AG09319 (cell line): Measurements from ENCODE around the gene NCOA6.

Experiments used
- DNase-seq: peaks from one replicate; pipeline ENCODE4 v3.0.0-alpha.2; 2010; ENCODE audit warnings: low read depth; ENCODE audit errors: extremely low read depth
- TF ChIP-seq, protein P1 (sequence below): IDR thresholded peaks from 2 replicates; pipeline ENCODE4 v1.5.1; 2011; ENCODE audit warnings: low read depth, mild to moderate bottlenecking, inconsistent platforms, low read length, moderate library complexity

The NCOA6 gene

DNA sequence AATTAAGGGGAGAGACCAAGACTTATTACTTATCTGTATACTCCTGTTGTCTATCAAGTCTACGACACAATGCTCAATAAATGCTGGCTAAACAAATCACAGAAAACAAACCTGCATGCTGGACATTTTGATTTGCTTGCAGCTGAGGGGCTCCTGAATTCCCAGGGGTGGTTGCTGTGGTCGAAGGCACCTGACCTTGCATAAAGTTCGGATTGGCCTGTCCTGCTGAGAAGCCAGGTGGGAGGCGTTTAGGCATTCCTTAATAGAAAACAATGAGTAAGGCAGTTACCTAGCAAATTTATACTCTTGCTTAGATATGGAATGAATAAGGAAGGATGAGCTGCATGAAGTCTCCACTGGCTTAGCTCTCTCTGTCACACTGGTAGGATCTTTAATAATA lies 70.8 kb downstream of the NCOA6 start:
- DNase-seq: no peak
- TF ChIP-seq, protein P1, sequence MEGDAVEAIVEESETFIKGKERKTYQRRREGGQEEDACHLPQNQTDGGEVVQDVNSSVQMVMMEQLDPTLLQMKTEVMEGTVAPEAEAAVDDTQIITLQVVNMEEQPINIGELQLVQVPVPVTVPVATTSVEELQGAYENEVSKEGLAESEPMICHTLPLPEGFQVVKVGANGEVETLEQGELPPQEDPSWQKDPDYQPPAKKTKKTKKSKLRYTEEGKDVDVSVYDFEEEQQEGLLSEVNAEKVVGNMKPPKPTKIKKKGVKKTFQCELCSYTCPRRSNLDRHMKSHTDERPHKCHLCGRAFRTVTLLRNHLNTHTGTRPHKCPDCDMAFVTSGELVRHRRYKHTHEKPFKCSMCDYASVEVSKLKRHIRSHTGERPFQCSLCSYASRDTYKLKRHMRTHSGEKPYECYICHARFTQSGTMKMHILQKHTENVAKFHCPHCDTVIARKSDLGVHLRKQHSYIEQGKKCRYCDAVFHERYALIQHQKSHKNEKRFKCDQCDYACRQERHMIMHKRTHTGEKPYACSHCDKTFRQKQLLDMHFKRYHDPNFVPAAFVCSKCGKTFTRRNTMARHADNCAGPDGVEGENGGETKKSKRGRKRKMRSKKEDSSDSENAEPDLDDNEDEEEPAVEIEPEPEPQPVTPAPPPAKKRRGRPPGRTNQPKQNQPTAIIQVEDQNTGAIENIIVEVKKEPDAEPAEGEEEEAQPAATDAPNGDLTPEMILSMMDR: no peak

DNA sequence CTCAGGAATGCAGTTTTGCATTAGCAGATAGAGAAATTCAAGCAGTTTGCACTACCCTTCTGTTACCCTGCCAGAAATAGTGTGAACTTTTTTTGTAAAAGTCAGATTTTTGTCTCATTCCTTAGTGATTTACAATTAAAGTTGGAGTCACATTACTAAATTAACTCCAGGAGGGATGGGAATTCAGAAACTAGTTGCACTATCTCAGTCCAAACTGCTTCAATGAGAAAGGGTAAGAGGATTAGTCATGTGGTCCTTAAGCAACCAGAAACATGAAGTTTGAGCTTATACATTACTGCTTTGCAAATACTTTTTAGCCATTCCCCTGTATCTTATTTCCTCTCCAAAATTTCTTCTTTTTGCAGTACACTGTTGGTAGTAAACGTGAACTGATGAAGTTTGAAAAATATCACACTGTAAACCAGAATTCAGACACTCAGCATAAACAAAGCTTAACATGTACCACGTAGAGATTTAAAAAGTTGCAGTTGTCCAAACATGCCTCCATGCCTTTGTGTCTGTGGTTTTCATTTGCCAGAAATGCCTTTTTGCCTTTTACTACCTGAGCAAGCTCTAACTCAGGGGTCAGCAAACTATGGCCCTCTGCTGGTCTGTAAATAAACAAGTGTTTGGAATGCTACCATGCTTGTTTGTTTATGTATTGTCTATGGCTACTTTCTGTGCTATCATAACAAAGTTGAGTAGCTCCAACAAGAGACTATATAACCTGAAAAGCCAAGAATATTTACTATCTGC lies 71.6 kb downstream of the NCOA6 start:
- peak; percentile 24 for DNase-seq
- TF ChIP-seq, protein P1: no peak

DNA sequence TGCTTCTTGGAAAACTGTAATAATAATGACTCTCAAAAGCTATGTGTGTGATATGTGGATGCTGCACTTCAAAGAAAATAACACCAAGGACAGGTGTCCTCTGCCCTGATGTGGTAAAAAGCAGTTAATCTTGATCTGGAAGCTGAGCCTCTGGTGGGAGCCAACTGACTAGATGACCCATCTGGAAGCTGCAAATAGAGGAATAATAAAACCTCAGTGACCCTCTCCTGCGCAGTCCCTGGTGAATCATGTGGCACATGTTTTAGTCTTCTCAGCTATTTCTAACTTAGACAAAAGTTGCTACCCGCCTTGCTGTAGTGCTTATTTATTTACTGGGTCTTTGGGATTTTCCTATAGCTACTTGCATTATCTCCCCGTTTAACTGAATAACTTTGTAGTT lies 74.0 kb downstream of the NCOA6 start:
- DNase-seq: no peak

DNA sequence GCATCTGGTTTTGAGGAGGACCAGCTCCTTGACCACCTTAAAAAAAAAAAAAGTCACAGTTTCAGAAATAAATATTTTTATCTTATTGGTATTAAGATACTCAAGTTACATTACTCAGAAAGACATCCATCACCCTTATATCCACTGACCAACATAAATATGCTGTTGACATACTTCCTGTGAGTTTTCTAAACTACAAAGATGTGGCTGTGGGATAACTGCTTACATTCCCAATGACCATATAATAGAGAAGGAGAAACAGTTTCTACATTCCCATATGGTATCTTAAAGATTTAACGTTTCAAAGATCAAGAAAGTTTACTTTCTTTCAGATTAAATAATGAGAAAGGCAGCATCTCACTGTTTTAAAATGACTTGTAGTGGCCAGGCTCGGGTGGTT lies 75.0 kb downstream of the NCOA6 start:
- TF ChIP-seq, protein P1: no peak
- DNase-seq: no peak

More for the DNA sequence above, 74.0 kb downstream of the NCOA6 start:
- TF ChIP-seq, protein P1: no peak

DNA sequence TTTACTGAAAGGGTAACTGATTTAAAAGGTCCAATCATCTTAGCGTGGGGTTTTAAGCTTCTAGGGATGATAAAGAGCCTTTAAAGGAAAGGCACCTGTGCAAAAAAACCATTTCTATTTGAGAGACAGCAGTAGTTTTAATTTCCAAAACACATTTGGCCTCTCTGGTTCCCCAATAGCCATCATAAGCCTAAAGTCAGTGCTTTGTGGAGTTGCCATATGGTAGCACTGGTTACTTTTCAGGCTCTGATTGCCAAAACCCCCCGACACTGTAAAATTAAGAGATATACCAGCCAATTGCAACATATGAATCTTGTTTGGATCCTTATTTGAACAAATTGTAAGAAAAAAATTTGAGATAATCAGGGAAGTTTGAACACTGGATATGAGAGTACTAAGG lies 76.7 kb downstream of the NCOA6 start:
- DNase-seq: no peak
- TF ChIP-seq, protein P1: no peak

DNA sequence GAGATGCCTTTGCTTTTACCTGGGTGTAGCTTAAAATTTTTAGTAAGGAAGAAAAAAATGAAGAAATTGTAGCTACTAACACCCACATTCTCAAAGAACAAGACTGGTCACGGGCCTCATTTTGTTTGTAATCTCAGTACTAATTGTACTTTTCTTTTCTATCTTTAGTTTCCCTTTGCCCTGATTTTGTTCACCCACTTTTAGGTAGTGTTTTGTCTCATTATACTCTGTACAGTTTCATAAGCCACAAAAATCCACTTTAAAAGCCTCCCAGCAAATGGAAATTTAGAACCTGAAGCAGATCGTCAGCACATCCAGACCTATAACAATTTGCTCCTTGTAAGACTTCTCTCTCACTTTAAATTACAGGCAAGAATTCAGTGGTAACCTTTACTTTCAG lies 78.0 kb downstream of the NCOA6 start:
- no peak for DNase-seq
- TF ChIP-seq, protein P1: no peak

DNA sequence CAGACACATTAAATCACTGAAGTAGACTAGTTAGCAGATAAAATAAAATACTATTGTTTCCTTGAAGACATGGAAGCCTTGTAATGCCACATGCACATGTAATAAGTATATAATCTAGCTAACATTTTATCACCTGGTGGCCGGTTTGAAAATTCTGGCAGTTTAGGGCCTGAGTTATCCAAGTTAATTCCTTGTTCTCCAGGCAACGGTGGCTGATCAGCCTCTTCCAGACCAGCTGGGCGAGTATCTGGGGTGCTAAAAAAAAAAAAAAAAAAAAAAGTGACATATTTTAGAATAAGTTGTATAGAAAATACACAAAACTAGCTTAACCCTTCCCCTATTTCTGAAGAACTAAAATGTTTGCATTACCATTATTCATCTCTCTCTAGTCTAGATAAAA lies 78.8 kb downstream of the NCOA6 start:
- TF ChIP-seq, protein P1: no peak
- no peak for DNase-seq
